NCI-H524 (cell line): Measurements from ENCODE around the gene B4GALT5.
A peak's percentile ranks its signal among the peaks of the same experiment; 100 is the strongest.
"Not testable (repeated sequence)": the region's sequence is repeated elsewhere in the genome, so short reads cannot be mapped to it uniquely, and the experiment has no call there.

Experiments used
- DNase-seq, 2 experiments: peaks; one replicate each; lab custom pipeline; 2025; lab: John Stamatoyannopoulos, UW

The B4GALT5 gene

GRCh38 chr20:49729780-49730179 lies 16.1 kb upstream of the B4GALT5 start:
- DNase-seq = no peak

DNA sequence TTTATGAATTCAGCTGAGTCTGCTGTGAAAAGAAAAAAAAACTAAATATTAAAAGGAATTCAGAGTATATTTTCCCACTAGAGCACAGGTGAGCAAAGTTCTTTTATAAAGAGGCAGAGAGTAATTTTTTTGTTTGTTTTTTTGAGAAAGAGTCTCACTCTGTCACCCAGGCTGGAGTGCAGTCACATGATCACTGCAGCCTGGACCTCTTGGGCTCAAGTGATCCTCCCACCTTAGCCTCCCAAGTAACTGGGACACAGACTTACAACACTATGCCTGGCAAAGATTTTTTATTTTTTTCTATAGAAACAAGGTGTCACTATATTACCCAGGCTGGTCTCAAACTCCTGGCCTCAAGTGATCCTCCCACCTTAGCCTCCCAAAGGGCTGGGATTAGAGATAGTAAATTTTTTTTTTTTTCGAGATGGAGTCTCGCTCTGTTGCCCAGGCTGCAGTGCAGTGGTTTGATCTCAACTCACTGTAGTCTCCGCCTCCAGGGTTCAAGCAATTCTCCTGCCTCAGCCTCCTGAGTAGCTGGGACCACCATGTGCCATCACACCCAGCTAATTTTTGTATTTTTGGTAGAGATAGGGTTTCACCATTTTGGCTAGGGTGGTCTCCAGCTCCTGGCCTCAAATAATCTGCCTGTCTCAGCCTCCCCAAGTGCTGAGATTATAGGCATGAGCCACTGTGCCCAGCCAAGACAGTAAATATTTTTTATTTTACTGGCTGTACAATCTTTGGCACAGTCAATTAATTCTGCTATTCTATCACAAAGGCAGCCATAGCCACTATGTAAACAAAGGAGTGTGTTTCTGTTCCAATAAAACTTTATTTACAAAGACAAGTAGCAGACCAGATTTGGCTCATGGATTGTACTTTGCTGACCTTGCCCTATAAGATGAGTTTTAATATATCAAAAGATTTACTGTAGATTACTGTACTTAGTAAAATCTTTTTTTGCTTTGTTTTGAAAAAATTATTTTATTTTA lies 14.5 kb upstream of the B4GALT5 start:
- DNase-seq = no peak

GRCh38 chr20:49727478-49727877 lies 13.8 kb upstream of the B4GALT5 start:
- DNase-seq = no peak

DNA sequence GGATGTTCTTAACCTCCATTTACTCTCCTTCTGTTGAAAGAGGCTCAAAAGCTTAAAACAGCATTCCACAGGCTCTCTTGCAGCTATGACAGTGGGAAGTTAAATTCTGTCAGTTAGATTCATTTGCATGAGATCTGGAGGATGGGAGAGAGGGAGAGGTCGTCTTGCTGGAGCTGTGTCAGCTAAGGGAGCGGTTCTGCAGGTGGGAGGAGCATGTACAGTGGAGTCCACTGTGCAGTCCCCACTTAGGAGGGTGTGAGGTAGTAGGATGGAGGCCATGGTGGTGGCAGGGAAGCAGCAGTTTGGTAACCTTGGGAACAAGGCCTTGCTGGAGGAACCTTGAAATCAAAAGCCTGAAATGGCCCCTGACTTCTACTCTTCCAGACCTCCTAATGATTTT lies 12.0 kb upstream of the B4GALT5 start:
- DNase-seq = no peak

- DNase-seq = not testable (repeated sequence)
Observed at GRCh38 chr20:49725224-49725606, 11.5 kb upstream of the B4GALT5 start.

DNA sequence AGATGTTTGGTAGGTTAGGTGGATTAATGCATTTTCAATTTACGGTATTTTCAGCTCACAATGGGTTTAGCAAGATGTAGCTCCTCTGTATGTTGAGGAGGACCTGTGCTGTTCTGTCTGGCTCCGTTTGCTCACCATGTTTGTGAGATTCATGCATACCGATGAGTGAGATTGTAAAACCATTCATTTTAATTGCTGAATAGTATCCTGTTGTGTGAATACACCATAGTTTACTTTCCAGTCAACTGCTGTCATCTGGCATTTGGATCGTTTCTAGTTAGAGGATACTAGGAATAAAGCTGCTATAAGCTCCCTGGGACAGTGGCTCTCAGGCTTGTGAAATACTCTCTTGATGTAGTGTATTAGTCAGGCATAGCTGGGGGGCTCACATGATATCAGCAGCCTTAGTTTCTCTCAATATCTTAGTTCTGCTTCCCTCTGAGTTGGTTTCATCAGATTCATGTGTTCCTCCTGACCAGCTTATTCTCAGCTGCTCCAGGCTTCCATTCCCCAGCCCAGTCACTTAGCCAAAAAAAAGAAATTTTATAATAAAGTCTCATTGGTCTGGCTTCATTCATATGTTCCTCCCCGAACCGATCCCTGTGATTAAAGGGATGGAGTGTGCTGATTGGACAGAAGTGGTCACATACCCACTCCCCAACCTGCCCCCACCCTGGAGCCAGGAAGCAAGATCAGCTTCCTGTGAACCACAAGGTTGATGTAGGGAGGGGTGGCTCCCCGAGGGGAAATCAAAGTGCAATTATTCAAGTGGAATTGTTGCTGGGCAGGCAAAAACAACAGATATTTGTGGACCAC lies 10.9 kb upstream of the B4GALT5 start:
- no peak for DNase-seq

DNA sequence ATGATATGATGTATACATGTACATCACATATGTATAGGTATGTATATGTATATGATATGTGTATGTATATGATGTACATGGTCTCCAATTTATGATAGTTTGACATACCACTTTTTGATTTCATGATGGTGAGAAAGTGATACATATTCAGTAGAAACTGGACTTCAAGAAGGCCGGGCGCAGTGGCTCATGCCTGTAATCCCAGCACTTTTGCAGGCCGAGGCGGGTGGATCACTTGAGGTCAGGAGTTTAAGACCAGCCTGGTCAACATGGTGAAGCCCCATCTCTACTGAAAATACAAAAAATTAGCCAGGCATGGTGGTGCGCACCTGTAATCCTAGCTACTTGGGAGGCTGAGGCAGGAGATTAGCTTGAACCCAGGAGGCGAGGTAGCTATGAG lies 10.1 kb upstream of the B4GALT5 start:
- not testable (repeated sequence) for DNase-seq

GRCh38 chr20:49721326-49721725 lies 7.6 kb upstream of the B4GALT5 start:
- not testable (repeated sequence) for DNase-seq

- no peak for DNase-seq
Observed at GRCh38 chr20:49715466-49715865, 1.8 kb upstream of the B4GALT5 start.

- peak in 1 of 2 experiments; percentile 51 for DNase-seq
Observed at GRCh38 chr20:49712996-49713752, 504 bp downstream of the B4GALT5 start.

- no peak for DNase-seq
Observed at GRCh38 chr20:49712646-49712995, 1.1 kb downstream of the B4GALT5 start.

DNA sequence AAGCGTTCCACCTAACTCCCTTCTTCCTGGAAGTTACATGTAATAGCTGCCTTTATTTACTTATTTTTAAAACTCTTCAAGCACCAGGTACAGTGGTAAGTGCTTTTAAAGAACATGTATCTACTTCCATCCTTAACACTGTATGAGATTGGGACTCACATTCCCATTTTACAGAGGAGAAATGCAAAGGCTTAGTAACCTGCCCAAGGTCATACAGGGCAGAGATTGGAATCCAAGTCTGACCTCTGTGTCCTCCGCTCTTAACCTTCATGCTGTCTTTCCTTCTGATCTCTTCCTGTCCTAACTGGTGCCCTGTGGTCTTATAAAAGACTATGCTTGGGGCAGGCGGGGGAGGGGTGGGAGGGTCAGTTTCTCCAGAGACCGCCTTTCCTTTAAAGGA lies 1.6 kb downstream of the B4GALT5 start:
- DNase-seq = no peak

GRCh38 chr20:49711667-49711987 lies 2.1 kb downstream of the B4GALT5 start:
- DNase-seq = no peak

DNA sequence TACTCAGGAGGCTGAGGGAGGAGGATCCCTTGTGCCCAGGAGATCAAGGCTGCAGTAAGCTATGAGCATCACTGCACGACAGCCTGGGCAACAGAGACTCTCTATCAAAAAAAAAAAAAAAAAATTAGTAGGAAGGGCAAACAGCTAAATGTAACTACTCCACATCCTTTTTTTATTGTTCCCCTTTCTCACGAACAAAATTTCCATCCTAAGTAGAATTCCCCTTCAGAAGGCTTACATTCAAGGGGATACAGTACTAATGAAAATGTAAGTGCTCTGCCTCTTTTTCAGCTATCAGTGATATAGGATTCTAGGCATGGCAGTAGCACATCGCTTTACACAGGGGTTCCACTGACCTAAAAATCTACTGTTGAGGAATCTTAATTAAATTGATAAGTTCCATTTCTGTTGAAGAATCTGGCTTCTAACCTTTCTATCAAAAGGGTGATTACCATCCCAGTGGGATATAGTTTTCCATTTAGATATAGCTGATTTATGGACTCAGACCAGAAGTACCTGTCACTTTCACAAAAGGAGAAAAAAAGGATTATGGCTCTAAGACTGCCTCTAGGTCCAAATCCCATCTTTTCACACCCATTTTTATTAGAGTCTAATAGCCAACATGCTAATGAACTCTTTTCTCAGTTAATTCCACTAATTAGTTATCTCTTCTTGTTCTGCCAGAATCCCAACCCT lies 2.6 kb downstream of the B4GALT5 start:
- no peak for DNase-seq

DNA sequence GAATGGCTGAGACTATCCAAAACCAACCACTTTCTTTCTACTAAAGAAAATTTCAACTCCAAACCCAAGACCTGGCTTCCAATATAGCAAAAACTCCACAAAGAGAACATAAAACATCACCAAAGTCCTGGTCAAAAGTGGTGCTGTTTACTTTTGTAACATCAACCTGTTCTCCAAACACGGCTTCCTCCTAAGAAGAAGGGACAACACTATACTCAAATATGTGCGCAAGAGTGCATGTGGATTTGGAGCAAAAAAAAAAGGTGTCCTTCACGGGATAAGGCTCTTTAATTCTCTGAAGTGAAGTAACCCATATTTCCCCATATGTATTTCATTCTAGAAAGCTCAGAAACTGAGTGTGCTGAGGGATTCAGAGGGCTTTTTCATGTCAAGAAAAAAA lies 6.6 kb downstream of the B4GALT5 start:
- no peak for DNase-seq

DNA sequence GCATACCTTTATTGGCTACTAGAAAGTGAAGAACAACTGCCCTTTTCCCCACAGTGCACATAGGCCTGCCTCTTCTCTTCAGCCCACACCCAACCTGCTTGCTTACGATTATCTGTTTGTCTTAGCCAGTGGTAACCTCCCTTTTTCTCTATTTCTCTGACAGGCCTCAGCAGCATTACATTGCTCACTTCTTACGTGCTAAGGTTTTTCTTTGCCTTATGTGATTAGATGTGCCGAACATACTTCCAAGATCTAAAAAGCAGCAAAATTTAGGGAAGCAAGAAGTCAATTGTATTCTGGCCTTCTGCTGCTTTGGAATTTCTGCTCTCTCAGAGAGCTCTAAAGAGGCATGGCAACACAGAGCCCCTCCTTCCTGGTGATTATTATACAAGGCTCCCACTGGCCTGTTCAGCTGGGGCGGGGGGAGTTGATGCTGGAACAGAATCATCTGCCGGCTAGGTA lies 7.0 kb downstream of the B4GALT5 start:
- DNase-seq = peak in 1 of 2 experiments; percentile 15

- DNase-seq = not testable (repeated sequence)
Observed at GRCh38 chr20:49705893-49706292, 7.8 kb downstream of the B4GALT5 start.

DNA sequence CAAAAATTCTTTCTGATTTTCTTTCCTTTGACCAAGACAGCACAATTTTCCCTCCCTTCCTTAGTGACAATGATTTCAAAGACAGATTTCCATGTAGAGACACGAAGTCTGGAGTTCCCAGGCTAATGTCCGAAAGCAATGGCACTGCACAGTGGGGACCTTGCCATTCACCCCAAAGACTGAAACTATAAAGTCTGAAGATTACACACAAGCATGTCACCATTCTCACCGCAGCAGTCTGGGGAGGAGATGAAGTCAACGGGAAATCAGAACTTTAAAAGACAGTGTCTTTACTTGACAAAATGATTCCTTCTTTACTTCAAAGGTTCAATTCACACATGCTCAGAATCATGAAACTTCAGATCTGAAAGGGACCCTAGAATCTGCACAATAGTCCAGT lies 8.3 kb downstream of the B4GALT5 start:
- no peak for DNase-seq

DNA sequence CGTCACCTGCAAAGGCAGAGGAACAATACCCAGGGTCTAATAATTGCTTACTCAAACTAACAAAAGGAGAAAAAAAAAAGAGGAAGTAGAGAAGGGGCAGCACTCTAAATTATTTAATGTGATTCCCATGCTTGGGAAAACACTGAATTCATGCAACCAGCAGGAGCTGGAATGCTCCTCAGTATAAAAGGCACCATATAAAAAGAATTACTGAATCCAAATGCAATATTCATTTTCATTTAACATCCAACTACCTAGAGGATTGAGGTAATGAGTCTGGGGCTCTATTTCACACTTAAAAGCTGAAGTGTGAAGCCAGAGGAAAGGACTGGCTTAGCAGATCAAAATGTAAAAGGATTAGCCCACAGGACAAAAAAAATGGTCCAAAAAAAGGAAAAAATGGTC lies 8.7 kb downstream of the B4GALT5 start:
- no peak for DNase-seq

GRCh38 chr20:49701916-49702315 lies 11.8 kb downstream of the B4GALT5 start:
- DNase-seq = no peak

GRCh38 chr20:49701241-49701790 lies 12.4 kb downstream of the B4GALT5 start:
- DNase-seq = peak in 1 of 2 experiments; percentile 44
